Stomach (tissue), 4 donors: Measurements from ENCODE around the gene SYT11.

Experiments used
- CTCF ChIP-seq, 7 experiments: fragments of 450-650 bp in 4 of 7; fragments of 200-600 bp in 3 of 7; sonication (generic) in 3 of 7; IDR thresholded peaks; one replicate each; pipeline ENCODE4 v1.5.1; 2016 to 2019; ENCODE audit warnings: antibody characterized with exemption in 7 of 7, control low read depth in 2 of 7, mild to moderate bottlenecking in 1 of 7
- EP300 ChIP-seq: sonication (generic); formaldehyde crosslinking; IDR thresholded peaks from one replicate; pipeline ENCODE4 v1.6.1; 2017; ENCODE audit warnings: antibody characterized with exemption
- POLR2A ChIP-seq, 4 donors: fragments of 450-650 bp; IDR thresholded peaks; one replicate each; pipeline ENCODE4 v1.6.1; 2016; ENCODE audit warnings: antibody characterized with exemption in 4 of 4, control low read depth in 2 of 4, mild to moderate bottlenecking in 1 of 4, moderate library complexity in 1 of 4
- POLR2AphosphoS5 ChIP-seq, 3 donors: sonication (generic); formaldehyde crosslinking; IDR thresholded peaks; one replicate each; pipeline ENCODE4 v1.6.1; 2016; ENCODE audit warnings: antibody characterized with exemption in 3 of 3

DNA sequence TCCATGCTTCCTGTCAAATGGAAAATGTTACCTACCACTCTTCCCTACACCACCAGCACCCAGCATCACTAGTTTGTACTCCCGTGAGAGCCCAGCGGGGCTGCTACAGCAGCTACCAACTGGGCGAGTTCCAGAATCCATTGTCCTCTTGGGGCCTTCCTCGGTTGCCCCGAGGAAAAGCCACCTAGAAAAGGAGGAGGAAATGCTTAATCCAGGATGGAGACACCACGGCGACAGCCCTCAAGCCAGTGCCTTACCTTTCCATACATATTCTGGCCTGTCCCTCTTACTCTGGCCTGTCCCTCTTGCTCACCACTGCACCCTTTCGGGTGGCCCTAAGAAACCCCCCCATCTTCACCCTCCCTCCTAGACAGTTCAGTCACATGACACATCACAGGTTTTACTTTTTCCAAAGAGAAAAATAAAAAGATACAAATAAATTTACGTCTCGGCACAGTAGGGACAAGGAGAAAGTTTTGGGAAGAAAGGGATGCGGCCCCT, 51.3 kb downstream of the SYT11 start:
- TF ChIP-seq POLR2A (IDR thresholded peaks at IDR 0.05) (no peak), POLR2AphosphoS5 (IDR thresholded peaks at IDR 0.05) (no peak), EP300 (no peak), CTCF (IDR thresholded peaks at IDR 0.05) (no peak)
